ENCODE data around the gene ALAS2.
A peak's percentile ranks its signal among the peaks of the same experiment; 100 is the strongest.
"Not testable (repeated sequence)": the region's sequence is repeated elsewhere in the genome, so short reads cannot be mapped to it uniquely, and the experiment has no call there.

Gene ALAS2

DNA sequence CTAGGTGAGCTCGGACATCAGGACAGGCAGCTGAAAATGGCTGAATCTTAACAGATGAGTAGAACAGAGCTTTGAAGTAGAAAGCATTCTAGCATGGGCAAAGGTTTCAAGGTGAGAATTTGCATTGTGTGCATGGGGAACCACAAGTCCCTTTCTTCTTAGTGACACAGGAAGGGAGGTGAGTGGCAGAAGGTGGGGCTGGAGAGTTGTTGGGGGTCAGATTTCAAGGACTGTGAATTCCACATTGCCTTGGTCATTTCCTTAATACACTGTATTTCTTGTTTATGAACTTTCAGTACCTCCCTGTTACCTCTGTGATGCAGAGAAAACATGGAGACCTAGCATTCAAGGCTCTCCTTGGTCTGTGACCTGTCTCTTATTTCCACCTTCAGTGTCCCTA is 26.5 kb downstream of the ALAS2 start:
- no peak for DNase-seq

DNA sequence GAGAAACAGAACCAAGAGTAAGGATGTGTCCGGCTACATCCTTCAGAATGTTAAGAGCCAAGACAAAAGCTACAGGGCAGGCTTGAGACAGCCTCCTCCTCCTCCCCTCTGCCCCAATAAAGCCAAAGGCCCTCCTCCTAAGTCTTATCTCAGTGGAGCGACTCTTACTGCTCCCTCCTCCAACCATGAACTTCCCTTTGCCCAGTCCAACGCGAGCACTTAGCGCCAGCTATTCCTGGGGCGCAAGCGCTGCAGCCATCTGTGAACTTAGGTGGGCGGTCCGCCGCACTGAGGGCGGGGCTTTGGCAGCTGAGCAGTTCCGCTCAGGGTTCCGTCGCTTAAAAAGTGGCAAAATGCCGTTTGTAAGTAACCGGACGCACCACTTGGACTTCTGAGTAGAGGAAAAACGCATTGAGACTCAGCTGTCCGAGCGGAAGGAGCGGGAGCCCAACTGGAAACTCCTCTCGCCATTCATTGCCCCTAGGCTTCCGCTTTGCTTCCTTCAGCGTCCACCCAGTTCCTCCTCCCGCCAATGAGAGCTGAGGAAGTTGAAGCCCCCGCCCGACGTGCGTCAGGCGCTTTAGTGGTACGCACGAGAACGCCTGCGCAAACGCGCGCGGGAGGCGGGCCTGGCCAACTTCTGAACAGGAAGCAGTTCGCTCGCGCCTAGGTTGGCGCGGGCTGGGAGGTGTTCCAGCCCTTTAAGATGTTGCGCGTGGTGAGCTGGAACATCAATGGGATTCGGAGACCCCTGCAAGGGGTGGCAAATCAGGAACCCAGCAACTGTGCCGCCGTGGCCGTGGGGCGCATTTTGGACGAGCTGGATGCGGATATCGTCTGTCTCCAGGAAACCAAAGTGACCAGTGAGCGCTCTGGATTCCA is 30.8 kb downstream of the ALAS2 start, which contains the start of gene APEX2:
APEX2 (plus strand) TSS at position 647 of the 882 bp plus-strand sequence; CDS start at position 707, 60 bp downstream.
- DNase-seq: peak; percentile 91

DNA sequence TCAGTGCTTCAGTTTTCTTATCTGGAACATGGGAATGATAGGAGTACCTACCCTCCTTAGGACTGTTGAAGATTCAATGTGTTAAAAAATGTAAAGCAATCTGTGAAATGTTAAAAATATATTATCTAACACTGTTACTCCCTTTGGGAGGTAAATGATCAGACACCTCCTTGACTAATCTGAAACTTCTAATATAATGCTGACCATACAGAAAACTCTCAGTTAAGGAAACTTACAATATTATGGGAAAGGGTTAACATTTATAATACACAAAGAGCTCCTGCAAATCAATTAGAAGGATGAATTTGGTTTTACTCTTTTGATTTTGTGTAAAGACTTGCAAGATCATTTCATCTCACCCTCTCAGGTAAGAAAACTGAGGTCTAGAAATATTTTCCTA is 35.2 kb downstream of the ALAS2 start:
- no peak for DNase-seq

GRCh38 chrX:54994668-54995351 is 36.0 kb downstream of the ALAS2 start:
- no peak for DNase-seq

DNA sequence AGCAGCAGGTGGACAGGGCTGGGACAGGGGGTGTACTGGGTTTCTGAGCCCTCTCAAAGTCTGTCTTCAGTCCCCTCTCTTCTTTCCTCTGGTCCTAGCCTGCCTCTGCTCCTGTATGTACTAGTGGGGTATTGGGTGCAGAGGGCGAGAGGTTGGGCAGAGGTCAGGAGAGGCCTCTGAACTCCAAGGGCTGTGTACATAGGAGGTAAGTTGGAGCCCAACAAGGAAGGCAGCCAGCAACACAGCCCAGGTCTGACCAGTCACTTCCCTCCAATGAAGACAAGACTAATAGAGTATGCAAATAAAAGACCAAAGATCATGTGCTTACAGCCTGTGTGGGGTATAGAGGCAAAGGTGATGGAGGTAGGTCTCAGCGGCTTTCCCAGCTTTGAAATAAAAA is 36.7 kb downstream of the ALAS2 start, which contains the start of gene PFKFB1:
PFKFB1 (minus strand) TSS at position 90 of the 400 bp plus-strand sequence. CDS start 181 bp downstream, outside the sequence.
- no peak for DNase-seq

GRCh38 chrX:54992911-54993622 is 37.7 kb downstream of the ALAS2 start:
- DNase-seq: no peak

- DNase-seq: no peak
Observed at GRCh38 chrX:54991706-54992105, 39.1 kb downstream of the ALAS2 start.

- not testable (repeated sequence) for DNase-seq
Observed at GRCh38 chrX:54983306-54983705, 47.5 kb downstream of the ALAS2 start.

DNA sequence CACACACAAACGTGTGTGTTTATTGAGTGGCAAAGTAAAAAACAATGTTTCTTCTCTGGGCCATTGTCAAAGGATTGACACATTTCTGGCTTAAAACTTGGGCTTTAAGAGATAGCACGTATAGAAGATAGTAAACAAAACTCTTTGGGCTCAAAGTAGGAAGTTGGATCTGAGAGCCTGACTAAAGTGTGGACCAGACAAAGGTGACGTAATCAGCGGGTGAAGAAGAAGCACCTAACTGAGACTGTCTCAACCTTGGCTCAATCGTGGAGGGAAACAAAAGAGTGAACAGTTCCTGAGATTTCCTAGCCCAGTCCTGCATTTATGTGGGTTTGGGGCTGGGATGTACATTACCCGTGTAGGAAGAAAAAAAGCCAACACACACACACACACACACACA is 50.4 kb downstream of the ALAS2 start:
- DNase-seq: no peak

DNA sequence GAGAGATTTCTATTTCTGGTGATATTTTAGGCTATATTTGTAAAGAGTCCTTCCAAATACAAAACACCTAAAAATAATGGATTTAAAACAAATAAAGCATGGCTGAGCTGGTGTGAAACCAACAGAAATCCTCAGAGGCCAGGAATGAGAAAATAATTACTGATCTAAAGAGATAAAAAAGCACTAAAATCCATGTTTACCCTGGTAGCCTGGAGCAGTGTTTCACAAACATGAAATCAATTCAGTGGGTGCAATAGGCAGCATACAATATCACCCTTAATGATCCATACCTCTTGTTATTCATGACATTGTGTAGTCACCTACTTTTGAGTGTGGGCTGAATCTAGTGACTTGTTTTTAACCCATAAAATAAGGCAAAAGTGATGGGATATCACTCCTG is 51.3 kb downstream of the ALAS2 start:
- no peak for DNase-seq

GRCh38 chrX:54978448-54978847 is 52.3 kb downstream of the ALAS2 start:
- no peak for DNase-seq

- DNase-seq: no peak
Observed at GRCh38 chrX:54977387-54977786, 53.4 kb downstream of the ALAS2 start.

DNA sequence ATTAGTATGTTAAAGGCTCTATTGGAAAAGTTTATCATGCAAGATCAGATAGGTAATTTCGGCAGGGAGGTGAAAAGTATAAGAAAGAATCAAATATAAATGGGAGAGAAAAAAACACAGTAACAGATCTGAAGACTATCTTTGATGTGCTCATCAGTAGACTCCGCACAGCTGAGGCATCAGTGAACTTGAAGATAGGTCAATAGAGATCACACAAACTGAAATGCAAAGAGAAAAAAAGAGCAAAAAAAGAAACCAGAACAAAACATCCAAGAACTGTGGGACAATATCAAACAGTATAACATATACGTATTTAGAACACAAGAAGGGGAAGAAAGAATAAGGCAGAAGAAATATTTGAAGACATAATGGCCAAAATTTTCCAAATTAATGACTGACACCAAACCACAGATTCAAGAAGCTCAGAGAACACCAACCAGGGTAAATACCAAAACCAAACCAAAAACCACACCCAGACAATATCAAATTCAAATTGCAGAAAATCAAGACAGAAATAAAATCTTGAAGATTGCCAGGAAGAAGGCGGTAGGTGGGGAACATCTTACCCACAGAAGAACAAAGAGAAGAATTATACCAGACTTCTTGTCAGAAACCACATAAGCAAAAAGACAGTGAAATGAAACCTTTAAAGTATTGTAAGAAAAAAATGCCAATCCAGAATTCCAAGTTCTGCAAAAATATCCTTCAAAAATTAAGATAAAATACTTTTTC is 65.8 kb downstream of the ALAS2 start:
- DNase-seq: peak; percentile 23

DNA sequence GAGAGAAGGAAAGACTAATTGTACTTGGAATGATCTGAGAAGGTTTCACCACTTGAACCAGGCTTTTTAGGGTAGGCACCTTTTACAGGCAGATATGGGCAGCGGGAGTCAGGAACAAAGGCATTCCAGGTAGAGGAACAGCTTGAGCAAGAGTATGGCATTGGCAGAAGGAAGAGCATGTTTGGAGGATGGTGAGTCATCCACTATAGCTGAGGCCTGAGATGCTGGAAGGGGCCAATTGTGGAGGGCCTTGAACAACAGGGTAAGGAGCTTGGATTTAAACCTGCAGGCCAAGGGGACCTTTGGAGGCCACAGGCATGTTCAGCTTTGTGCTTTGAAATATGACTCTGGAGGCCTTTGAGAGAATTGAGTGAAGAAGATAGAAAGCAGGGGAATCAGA is 69.0 kb downstream of the ALAS2 start:
- DNase-seq: no peak

All from CD4-positive, alpha-beta T cell treated with Interleukin-6 for 4 hours (primary cell).